ENCODE results near the gene GMDS. TPM values are rescaled to one million over a fixed set of nuclear protein-coding genes. Genes with fewer than 3 reads are reported as not detected.

Gene GMDS
- total RNA-seq, 1 experiment from 2014 or later = 27.6 TPM

GRCh38 chr6:1825926-1826325, 419.5 kb downstream of the GMDS start:
- no peak overlapping the region for H2BK5ac ChIP-seq (ENCODE audit: insufficient read length, low read length)
- no peak overlapping the region for H3K4me3 Mint-ChIP-seq
- H2BK20ac ChIP-seq (ENCODE audit: low read depth, low read length, poor library complexity, severe bottlenecking) = no peak overlapping the region
- no peaks in the 10 kb centered on the region for H3K79me1 ChIP-seq (ENCODE audit: insufficient read depth, low read depth, low read length, poor library complexity, severe bottlenecking)
- peaks cover 8 to 9% of the 10 kb centered on the region in 2 experiments for H3K4me1 Mint-ChIP-seq
- no peak overlapping the region for H3K4ac ChIP-seq (ENCODE audit: low read depth, low read length)
- no peak overlapping the region for H3T11ph ChIP-seq (ENCODE audit: low read length)
- H3K56ac ChIP-seq (ENCODE audit: insufficient read length, low read depth, low read length) = no peak overlapping the region
- H2BK12ac ChIP-seq (ENCODE audit: insufficient read length, low read depth, low read length) = no peak overlapping the region
- H3K9me3 ChIP-seq (ENCODE audit: control insufficient read depth, low read depth, low read length) = no peaks in the 10 kb centered on the region
- peaks cover 7 to 14% of the 10 kb centered on the region in 2 experiments; a peak in 3 of 5 replicates for H3K9me3 Mint-ChIP-seq
- H3K14ac ChIP-seq (ENCODE audit: insufficient read depth, low read length) = no peak overlapping the region
- no peak overlapping the region for H2BK120ac ChIP-seq (ENCODE audit: low read depth, low read length, poor library complexity, severe bottlenecking)
- no peak overlapping the region for H2AFZ ChIP-seq (ENCODE audit: low read length)
- H3K27ac Mint-ChIP-seq = no peak overlapping the region
- H3K4me1 ChIP-seq (ENCODE audit: insufficient read depth, low read length) = no peaks in the 10 kb centered on the region; the same call in 1 of the 2 replicates
- no peak overlapping the region for H2BK15ac ChIP-seq (ENCODE audit: low read depth, low read length)
- peaks cover 4 to 13% (median 7%) of the 10 kb centered on the region in 3 experiments; a peak in 6 of 7 replicates for H3K36me3 Mint-ChIP-seq (ENCODE audit: insufficient read depth in 1 of 3, low read depth in 3 of 3)
- H3K23ac ChIP-seq (ENCODE audit: insufficient read length, low read depth, low read length) = no peak overlapping the region
- no peaks in the 10 kb centered on the region for H3K27me3 ChIP-seq (ENCODE audit: insufficient read depth, low read length)
- no peak for DNase-seq
- H3K4me2 ChIP-seq (ENCODE audit: insufficient read depth, insufficient read length, low read length) = no peak overlapping the region
- no peak overlapping the region for H4K91ac ChIP-seq (ENCODE audit: insufficient read length, low read depth, low read length)
- H3K23me2 ChIP-seq (ENCODE audit: insufficient read length, low read depth, low read length, poor library complexity, severe bottlenecking) = no peaks in the 10 kb centered on the region
- TF ChIP-seq, protein P1, sequence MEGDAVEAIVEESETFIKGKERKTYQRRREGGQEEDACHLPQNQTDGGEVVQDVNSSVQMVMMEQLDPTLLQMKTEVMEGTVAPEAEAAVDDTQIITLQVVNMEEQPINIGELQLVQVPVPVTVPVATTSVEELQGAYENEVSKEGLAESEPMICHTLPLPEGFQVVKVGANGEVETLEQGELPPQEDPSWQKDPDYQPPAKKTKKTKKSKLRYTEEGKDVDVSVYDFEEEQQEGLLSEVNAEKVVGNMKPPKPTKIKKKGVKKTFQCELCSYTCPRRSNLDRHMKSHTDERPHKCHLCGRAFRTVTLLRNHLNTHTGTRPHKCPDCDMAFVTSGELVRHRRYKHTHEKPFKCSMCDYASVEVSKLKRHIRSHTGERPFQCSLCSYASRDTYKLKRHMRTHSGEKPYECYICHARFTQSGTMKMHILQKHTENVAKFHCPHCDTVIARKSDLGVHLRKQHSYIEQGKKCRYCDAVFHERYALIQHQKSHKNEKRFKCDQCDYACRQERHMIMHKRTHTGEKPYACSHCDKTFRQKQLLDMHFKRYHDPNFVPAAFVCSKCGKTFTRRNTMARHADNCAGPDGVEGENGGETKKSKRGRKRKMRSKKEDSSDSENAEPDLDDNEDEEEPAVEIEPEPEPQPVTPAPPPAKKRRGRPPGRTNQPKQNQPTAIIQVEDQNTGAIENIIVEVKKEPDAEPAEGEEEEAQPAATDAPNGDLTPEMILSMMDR (conservative IDR thresholded peaks at IDR 0.05) = no peak
- H4K5ac ChIP-seq (ENCODE audit: insufficient read length, low read depth, low read length) = no peak overlapping the region
- H3K18ac ChIP-seq (ENCODE audit: insufficient read length, low read depth, low read length) = no peak overlapping the region
- H4K8ac ChIP-seq (replicated peaks; ENCODE audit: insufficient read length, low read depth, low read length) = no peak overlapping the region
- no peaks in the 10 kb centered on the region for H4K20me1 ChIP-seq (ENCODE audit: control insufficient read depth, insufficient read depth, insufficient read length)
- H3K27me3 Mint-ChIP-seq (ENCODE audit: low read depth) = no peaks in the 10 kb centered on the region
- H3K9ac ChIP-seq (ENCODE audit: extremely low read depth, insufficient read length, low read length) = no peak overlapping the region
- no peak overlapping the region for H2AK5ac ChIP-seq (ENCODE audit: insufficient read length, low read length)
- whole genome bisulfite sequencing (ENCODE audit: extremely low coverage, insufficient read length, low lambda C conversion rate) = no CpG with 5 or more reads among the region's 5 CpGs
- no peak overlapping the region for H3K27ac ChIP-seq (ENCODE audit: insufficient read length, low read depth, low read length)
- no peaks in the 10 kb centered on the region for H3K79me2 ChIP-seq (ENCODE audit: insufficient read depth, low read length)
